H54 (cell line): ENCODE measurements around the gene UPP2.

Experiments
- DNase-seq: peaks from one replicate; pipeline ENCODE4 v3.0.0; 2011; ENCODE audit warnings: low spot score, mixed read lengths; ENCODE audit not compliant: insufficient read length
- FAIRE-seq: peaks from 3 replicates; lab custom pipeline; 2011; peaks lifted over from hg19 to GRCh38; lab: Jason Lieb, UNC
- POLR2A ChIP-seq: IDR thresholded peaks from 2 replicates; pipeline ENCODE4 v1.6.1; 2011; ENCODE audit warnings: low read depth, mild to moderate bottlenecking, low read length

The UPP2 gene

GRCh38 chr2:158142568-158143332, 41.1 kb downstream of the UPP2 start:
- no peak for TF ChIP-seq POLR2A
- DNase-seq (no peak), FAIRE-seq (no peak)

DNA sequence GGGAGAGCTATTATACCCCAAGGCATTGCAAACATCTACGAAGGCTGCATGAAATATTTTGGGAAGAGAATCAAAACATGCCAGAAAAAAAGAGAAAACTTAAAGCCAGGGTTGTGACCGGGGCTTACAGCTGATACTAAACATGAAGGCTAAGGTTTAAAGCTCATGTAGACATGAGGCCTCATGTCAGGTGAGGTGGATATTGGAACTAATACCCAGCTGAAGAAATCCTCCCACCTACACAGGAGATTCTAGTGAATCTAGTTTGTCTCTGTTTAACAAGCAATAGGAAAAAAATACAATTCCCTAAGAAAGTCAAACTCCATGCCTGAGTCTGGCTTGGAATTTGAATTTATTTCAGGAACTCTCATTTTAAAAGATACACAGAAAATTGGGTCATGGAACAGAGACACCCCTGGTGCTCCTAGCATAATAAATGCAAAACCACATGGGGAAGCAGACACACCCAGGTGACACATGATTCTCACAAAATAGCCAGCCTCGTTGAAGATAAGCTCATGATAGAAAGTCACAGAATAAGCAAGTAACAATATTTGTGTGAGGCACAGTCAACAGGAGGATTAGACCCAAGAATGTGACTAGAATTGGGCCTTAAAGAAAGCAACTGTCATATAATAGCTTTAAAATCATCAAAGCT, 42.2 kb downstream of the UPP2 start:
- TF ChIP-seq POLR2A: no peak
- no peak for DNase-seq
- no peak for FAIRE-seq

- no peak for TF ChIP-seq POLR2A
- DNase-seq (no peak), FAIRE-seq (no peak)
These were observed 43.4 kb downstream of the UPP2 start for GRCh38 chr2:158144914-158145625.

DNA sequence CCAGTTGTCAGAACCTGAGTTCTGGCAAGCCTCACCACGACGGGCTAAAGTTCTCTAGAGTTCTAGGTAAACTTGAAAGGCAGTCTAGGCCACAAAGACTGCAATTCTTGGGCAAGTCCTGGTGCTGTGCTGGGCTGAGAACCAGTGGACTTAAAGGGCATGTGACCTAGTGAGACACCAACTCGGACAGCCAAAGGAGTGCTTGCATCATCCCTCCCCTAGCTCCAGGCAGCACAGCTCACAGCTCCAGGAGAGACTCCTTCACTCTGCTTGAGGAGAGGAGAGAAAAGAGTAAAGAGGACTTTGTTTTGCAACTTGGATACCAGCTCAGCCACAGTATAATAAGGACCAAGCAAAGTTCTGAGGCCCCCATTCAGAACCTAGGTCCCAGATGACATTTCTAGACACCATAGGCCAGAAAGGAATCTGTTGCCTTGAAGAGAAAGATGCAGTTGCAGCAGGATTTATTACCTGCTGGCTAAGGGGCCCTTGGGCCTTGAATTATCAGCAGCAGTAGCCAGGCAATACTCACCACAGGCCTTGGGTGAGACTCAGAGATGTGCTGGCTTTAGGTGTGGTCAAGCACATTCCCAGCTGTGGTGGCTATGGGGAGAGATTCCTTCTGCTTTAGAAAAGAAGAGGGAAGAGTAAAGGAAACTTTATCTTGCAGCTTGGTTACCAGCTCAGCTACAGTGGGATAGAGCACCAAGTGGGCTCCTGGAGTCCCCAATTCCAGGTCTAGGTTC, 51.8 kb downstream of the UPP2 start:
- no peak for FAIRE-seq
- no peak for TF ChIP-seq POLR2A
- DNase-seq: no peak

- DNase-seq: no peak
- FAIRE-seq: no peak
- no peak for TF ChIP-seq POLR2A
These were observed 52.9 kb downstream of the UPP2 start for GRCh38 chr2:158154596-158154995.

- DNase-seq: no peak
- no peak for TF ChIP-seq POLR2A
- no peak for FAIRE-seq
These were observed 71.0 kb downstream of the UPP2 start for GRCh38 chr2:158172719-158173118.

DNA sequence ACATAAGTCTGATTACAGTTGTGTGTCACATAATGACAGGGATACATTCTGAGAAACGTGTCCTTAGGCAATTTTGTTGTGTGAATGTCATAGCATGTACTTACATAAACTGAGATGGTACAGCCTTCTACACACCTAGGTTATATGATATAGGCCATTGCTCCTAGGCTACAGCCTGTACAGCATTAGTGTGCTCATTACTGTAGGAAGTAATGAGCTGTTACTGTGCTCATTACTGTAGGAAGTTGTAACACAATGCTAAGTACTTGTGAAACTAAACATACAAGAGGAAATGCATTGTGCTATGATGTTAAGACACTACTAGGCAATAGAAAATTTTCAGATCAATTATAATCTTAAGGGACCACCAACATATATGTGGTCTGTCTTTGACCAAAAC, 72.8 kb downstream of the UPP2 start:
- TF ChIP-seq POLR2A: no peak
- FAIRE-seq: no peak
- no peak for DNase-seq

- no peak for FAIRE-seq
- DNase-seq: no peak
- TF ChIP-seq POLR2A: no peak
These were observed 73.3 kb downstream of the UPP2 start for GRCh38 chr2:158174956-158175355.

DNA sequence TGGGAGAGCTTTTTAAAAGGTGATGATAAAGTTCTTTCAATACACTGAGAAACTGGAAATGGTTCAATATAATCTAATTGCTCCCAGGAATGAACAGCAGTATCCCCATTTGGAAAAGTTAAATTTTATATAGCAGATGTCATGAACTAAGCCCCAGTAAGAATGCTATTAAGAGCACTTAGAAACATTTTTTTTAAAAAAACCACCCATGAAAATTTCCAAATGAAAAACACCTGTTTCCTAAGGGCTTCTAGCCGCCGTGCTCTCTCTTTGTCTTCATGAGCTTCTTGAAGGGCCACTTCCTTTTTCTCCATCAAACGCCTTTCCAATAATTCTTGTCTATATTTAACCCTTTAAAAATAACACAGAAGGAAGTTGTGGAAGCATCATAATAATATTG, 77.0 kb downstream of the UPP2 start:
- DNase-seq: no peak
- no peak for FAIRE-seq
- TF ChIP-seq POLR2A: no peak

DNA sequence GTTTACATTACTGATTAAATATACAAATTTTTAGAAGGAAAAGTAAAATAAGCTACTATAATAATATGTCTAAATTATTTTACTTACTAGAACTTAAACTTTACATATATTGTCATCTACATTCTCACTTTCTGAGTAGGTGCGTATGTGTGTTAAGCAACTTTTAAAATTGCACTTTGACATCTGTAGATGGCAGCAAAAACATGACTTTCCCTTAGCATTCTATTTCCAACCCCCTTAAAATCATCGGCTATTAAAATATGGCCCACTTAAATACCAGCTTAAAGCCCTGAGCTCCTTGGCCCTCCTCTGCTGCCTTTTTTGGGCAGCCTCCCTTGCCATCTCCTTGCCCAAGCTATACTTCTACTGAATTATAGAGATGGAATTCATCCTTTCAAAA, 78.0 kb downstream of the UPP2 start:
- FAIRE-seq (no peak), DNase-seq (no peak)
- TF ChIP-seq POLR2A: no peak

DNA sequence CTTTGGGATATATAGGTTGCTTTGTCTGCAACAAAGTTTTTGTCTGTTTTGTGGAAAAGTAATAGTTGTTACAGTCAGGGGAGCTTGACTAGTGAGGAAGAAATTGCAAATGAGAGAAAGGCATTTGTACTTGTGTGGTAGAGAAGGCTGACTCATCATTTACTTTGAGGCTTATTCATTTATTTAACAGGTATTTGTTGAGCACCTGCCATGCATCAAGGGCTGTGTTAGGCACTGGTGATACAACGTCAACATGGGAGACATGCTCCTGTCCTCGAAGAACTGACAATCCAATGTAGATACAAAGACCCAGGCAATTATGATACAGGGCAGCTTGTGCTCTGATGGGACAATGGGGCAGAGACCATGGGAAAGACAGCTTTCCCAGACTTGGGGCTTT, 79.5 kb downstream of the UPP2 start:
- TF ChIP-seq POLR2A: no peak
- no peak for DNase-seq
- no peak for FAIRE-seq

DNA sequence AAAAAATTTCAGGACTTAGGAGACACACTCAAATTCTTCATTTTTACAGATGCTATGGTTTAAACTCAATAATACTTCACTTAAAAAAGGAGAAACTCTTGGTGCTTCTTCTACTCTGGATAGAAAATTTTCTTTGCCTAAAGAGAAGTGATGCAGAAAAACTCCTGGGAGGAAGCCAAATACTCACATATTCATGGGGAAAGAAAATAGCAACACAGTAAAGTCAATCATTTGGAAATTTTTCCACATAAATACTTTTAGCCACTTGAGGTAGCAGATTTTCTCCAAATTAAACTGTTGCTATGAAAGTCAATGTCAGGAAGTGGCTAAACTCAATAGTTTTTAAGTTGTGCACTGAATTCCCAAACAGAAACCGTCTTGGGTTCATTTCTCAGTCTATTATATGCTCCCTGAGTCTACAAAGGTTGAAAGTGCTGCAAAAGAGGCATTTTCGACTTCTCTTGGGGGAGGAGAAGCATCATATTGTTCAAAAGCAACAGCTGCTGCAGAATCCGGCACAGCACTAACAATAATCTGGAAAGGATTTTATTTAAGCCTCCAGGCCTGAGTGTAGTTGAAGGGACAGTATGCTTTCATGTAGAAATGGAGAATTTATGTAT, 81.1 kb downstream of the UPP2 start:
- FAIRE-seq (no peak), DNase-seq (no peak)
- TF ChIP-seq POLR2A: no peak

- TF ChIP-seq POLR2A: no peak
- DNase-seq: no peak
- FAIRE-seq: no peak
These were observed 82.3 kb downstream of the UPP2 start for GRCh38 chr2:158184001-158184400.
